ENCODE measurements around the gene LRRIQ1. TPM values are rescaled to one million over a fixed set of nuclear protein-coding genes. Genes with fewer than 3 reads are reported as not detected.

LRRIQ1 gene
- total and polyA plus RNA-seq, 2 donors (not counting 1 experiment from before 2014, with no cell fraction given), result not detected

- CTCF ChIA-PET, result no interaction called here
- Histone ChIP-seq H3K4me2 (replicated peaks; ENCODE audit: low read depth, low read length, poor library complexity, severe bottlenecking) (no peak overlapping the region), H2AFZ (ENCODE audit: insufficient read depth, low read depth, low read length, poor library complexity, severe bottlenecking) (no peak overlapping the region), H3K27me3 (replicated peaks in 1 of 4; ENCODE audit: control extremely low read depth in 1 of 4, control insufficient read depth in 3 of 4, insufficient read depth in 4 of 4, low read length in 3 of 4) (no peaks in the 10 kb centered on the region), H3K9me3 (ENCODE audit: control extremely low read depth in 1 of 3, control insufficient read depth in 2 of 3, insufficient read depth in 1 of 3, low read length in 2 of 3) (no peaks in the 10 kb centered on the region), H3K79me2 (ENCODE audit: control insufficient read depth, insufficient read depth, low read length) (no peaks in the 10 kb centered on the region), H3K27ac (ENCODE audit: low read length in 2 of 2) (no peak overlapping the region), H3K9ac (ENCODE audit: low read length) (no peak overlapping the region), H3K4me1 (ENCODE audit: control insufficient read depth in 2 of 2, insufficient read depth in 2 of 2, low read length in 2 of 2) (no peaks in the 10 kb centered on the region), H4K20me1 (ENCODE audit: control insufficient read depth, insufficient read depth, low read length, poor library complexity, severe bottlenecking) (no peaks in the 10 kb centered on the region), H3K36me3 (replicated peaks in 1 of 2; ENCODE audit: control extremely low read depth in 1 of 2, control insufficient read depth in 1 of 2, extremely low read depth in 1 of 2, insufficient read depth in 2 of 2, low read length in 1 of 2) (no peaks in the 10 kb centered on the region), H3K4me3 (ENCODE audit: control extremely low read depth in 1 of 5, extremely low read depth in 1 of 5, insufficient read depth in 1 of 5, low read depth in 2 of 5, low read length in 4 of 5) (no peak overlapping the region)
- no CpG with 5 or more reads among the region's 3 CpGs for WGBS (ENCODE audit: insufficient coverage)
- TF ChIP-seq CTCF (IDR thresholded peaks at IDR 0.05) (no peak), EZH2 (IDR thresholded peaks at IDR 0.05; ENCODE audit: borderline replicate concordance, insufficient read depth, low read depth, low read length, poor library complexity, severe bottlenecking) (no peak)
- Mint-ChIP-seq H3K4me3 (no peak overlapping the region), H3K9me3 (ENCODE audit: insufficient read depth) (no peaks in the 10 kb centered on the region), H3K27ac (no peak overlapping the region), H3K27me3 (no peaks in the 10 kb centered on the region), H3K4me1 (no peaks in the 10 kb centered on the region)
- ATAC-seq (ENCODE audit: low read depth) (no peak), DNase-seq (no peak)
- intact Hi-C loops (cut with micrococcal nuclease), result no loop called here
- POLR2A ChIA-PET, result no interaction called here
Measured at GRCh38 chr12:85244561-85244960, 208.4 kb downstream of the LRRIQ1 start.

GRCh38 chr12:85253853-85254252 is 217.7 kb downstream of the LRRIQ1 start:
- no peak for ATAC-seq (ENCODE audit: low read depth)
- TF ChIP-seq CTCF (IDR thresholded peaks at IDR 0.05) (no peak), EZH2 (IDR thresholded peaks at IDR 0.05; ENCODE audit: borderline replicate concordance, insufficient read depth, low read depth, low read length, poor library complexity, severe bottlenecking) (no peak)
- 59% methylated on average over 2 of the region's 4 CpGs for WGBS (ENCODE audit: insufficient coverage)
- H3K4me3 Mint-ChIP-seq, result no peak overlapping the region
- no peak overlapping the region for H3K4me2 ChIP-seq (replicated peaks; ENCODE audit: low read depth, low read length, poor library complexity, severe bottlenecking)
- no peak overlapping the region for H3K4me3 ChIP-seq (ENCODE audit: control extremely low read depth in 1 of 5, extremely low read depth in 1 of 5, insufficient read depth in 1 of 5, low read depth in 2 of 5, low read length in 4 of 5)
- no peaks in the 10 kb centered on the region for H3K9me3 Mint-ChIP-seq (ENCODE audit: insufficient read depth)
- H3K9ac ChIP-seq (ENCODE audit: low read length), result no peak overlapping the region
- no peak overlapping the region for H3K27ac Mint-ChIP-seq
- H3K79me2 ChIP-seq (ENCODE audit: control insufficient read depth, insufficient read depth, low read length), result no peaks in the 10 kb centered on the region
- no peaks in the 10 kb centered on the region for H3K27me3 ChIP-seq (replicated peaks in 1 of 4; ENCODE audit: control extremely low read depth in 1 of 4, control insufficient read depth in 3 of 4, insufficient read depth in 4 of 4, low read length in 3 of 4)
- H3K36me3 ChIP-seq (replicated peaks in 1 of 2; ENCODE audit: control extremely low read depth in 1 of 2, control insufficient read depth in 1 of 2, extremely low read depth in 1 of 2, insufficient read depth in 2 of 2, low read length in 1 of 2), result no peaks in the 10 kb centered on the region
- no peaks in the 10 kb centered on the region for H3K9me3 ChIP-seq (ENCODE audit: control extremely low read depth in 1 of 3, control insufficient read depth in 2 of 3, insufficient read depth in 1 of 3, low read length in 2 of 3)
- no peaks in the 10 kb centered on the region for H3K27me3 Mint-ChIP-seq
- intact Hi-C loops (cut with micrococcal nuclease), result no loop called here
- DNase-seq, result no peak
- ChIA-PET POLR2A (no interaction called here), CTCF (no interaction called here)
- H3K27ac ChIP-seq (ENCODE audit: low read length in 2 of 2), result no peak overlapping the region
- H4K20me1 ChIP-seq (ENCODE audit: control insufficient read depth, insufficient read depth, low read length, poor library complexity, severe bottlenecking), result no peaks in the 10 kb centered on the region
- no peaks in the 10 kb centered on the region for H3K4me1 ChIP-seq (ENCODE audit: control insufficient read depth in 2 of 2, insufficient read depth in 2 of 2, low read length in 2 of 2)
- no peaks in the 10 kb centered on the region for H3K4me1 Mint-ChIP-seq
- no peak overlapping the region for H2AFZ ChIP-seq (ENCODE audit: insufficient read depth, low read depth, low read length, poor library complexity, severe bottlenecking)
